Vagina (tissue), 2 donors: ENCODE measurements around the gene NUFIP2.

Source experiments
- CTCF ChIP-seq, 3 experiments: fragments of 450-650 bp in 2 of 3; fragments of 200-600 bp in 1 of 3; sonication (generic) in 1 of 3; IDR thresholded peaks; one replicate each; pipeline ENCODE4 v1.5.1; 2017 to 2019; ENCODE audit warnings: antibody characterized with exemption in 3 of 3, mild to moderate bottlenecking in 2 of 3, moderate library complexity in 2 of 3
- POLR2A ChIP-seq, 2 donors: fragments of 450-650 bp; IDR thresholded peaks; one replicate each; pipeline ENCODE4 v1.6.1; 2017; ENCODE audit warnings: antibody characterized with exemption in 2 of 2, mild to moderate bottlenecking in 2 of 2, moderate library complexity in 2 of 2
- POLR2AphosphoS5 ChIP-seq, 2 donors: sonication (generic); formaldehyde crosslinking; IDR thresholded peaks; one replicate each; pipeline ENCODE4 v1.9.0; 2017; ENCODE audit warnings: antibody characterized with exemption in 2 of 2, mild to moderate bottlenecking in 2 of 2, low read depth in 1 of 2; ENCODE audit not compliant: insufficient read depth in 1 of 2

GRCh38 chr17:29263916-29264315, 30.0 kb downstream of the NUFIP2 start:
- TF ChIP-seq POLR2A (IDR thresholded peaks at IDR 0.05) (no peak), CTCF (IDR thresholded peaks at IDR 0.05) (no peak), POLR2AphosphoS5 (IDR thresholded peaks at IDR 0.05; ENCODE audit: insufficient read depth in 1 of 2, low read depth in 1 of 2) (no peak)
